Measurements from ENCODE around the gene KLHL2. TPM values are rescaled to one million over a fixed set of nuclear protein-coding genes. Genes with fewer than 3 reads are reported as not detected.

Gene KLHL2
- total RNA-seq, 2 donors from 2014 or later = 11.6 to 16.0 TPM

DNA sequence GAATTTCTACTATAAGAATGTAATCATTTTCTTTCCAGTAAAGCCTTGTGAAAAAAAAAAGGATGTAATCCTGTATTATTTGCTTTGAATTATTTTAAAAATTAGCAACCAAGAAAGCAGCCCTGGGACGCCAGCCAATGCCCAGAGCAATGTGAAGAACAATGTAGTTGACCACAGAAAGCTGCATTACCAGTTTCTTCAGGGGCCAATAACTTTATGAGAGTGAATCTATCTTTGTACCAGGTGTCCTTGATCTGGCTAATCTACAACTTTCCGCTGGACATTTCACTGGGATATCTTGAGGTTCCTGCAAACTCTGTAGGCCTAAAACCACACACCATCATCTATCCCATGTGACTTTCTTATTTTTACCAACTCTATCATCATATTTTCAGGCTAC, 7.6 kb upstream of the KLHL2 start:
- H3K9ac ChIP-seq (ENCODE audit: extremely low read depth, low read length, poor library complexity, severe bottlenecking) = no peak overlapping the region
- Mint-ChIP-seq H3K36me3 (ENCODE audit: low read depth) (no peaks in the 10 kb centered on the region), H3K9me3 (no peaks in the 10 kb centered on the region), H3K4me1 (no peaks in the 10 kb centered on the region), H3K4me3 (no peak overlapping the region), H3K27ac (no peak overlapping the region), H3K27me3 (ENCODE audit: insufficient read depth) (peaks cover 10% of the 10 kb centered on the region)
- no peak overlapping the region for H3K4me3 ChIP-seq (ENCODE audit: low read length)
- 88 to 100% methylated on average over 1 to 2 of the region's 2 CpGs for WGBS, 2 experiments (ENCODE audit: insufficient coverage in 1 of 2, insufficient read length in 1 of 2)
- DNase-seq = no peak
- H3K27ac ChIP-seq (ENCODE audit: low read depth, low read length) = no peak overlapping the region
- H3K27me3 ChIP-seq (ENCODE audit: control insufficient read depth, insufficient read depth, low read length, poor library complexity, severe bottlenecking) = no peaks in the 10 kb centered on the region
- TF ChIP-seq, protein P1, sequence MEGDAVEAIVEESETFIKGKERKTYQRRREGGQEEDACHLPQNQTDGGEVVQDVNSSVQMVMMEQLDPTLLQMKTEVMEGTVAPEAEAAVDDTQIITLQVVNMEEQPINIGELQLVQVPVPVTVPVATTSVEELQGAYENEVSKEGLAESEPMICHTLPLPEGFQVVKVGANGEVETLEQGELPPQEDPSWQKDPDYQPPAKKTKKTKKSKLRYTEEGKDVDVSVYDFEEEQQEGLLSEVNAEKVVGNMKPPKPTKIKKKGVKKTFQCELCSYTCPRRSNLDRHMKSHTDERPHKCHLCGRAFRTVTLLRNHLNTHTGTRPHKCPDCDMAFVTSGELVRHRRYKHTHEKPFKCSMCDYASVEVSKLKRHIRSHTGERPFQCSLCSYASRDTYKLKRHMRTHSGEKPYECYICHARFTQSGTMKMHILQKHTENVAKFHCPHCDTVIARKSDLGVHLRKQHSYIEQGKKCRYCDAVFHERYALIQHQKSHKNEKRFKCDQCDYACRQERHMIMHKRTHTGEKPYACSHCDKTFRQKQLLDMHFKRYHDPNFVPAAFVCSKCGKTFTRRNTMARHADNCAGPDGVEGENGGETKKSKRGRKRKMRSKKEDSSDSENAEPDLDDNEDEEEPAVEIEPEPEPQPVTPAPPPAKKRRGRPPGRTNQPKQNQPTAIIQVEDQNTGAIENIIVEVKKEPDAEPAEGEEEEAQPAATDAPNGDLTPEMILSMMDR (conservative IDR thresholded peaks at IDR 0.05) = no peak
- H3K4me1 ChIP-seq (ENCODE audit: control insufficient read depth, insufficient read depth, low read length) = no peaks in the 10 kb centered on the region
- H3K9me3 ChIP-seq (ENCODE audit: control insufficient read depth, low read length) = no peaks in the 10 kb centered on the region
- H3K36me3 ChIP-seq (ENCODE audit: control insufficient read depth, insufficient read depth, low read length) = no peaks in the 10 kb centered on the region

DNA sequence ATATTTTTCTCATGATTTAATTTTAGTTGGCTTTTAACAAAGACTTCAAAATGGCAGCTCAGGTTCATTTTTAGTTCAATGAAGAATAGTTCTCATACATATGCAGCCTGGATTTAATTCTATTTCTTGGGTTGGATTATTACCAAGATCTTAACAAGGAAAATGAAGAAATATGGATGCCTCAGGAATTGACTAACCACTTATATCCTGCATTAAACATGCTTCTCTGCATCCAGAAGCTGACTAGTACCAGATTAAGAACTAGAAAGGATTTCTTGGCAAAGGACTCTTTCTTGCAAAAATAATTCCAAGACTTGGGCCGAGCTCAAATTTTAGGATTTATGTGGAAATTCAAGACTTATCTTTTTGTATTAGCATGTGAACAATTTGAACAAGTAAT, 5.6 kb upstream of the KLHL2 start:
- Histone ChIP-seq H3K4me3 (ENCODE audit: low read length) (no peak overlapping the region), H3K36me3 (ENCODE audit: control insufficient read depth, insufficient read depth, low read length) (no peaks in the 10 kb centered on the region), H3K9me3 (ENCODE audit: control insufficient read depth, low read length) (no peaks in the 10 kb centered on the region), H3K4me1 (ENCODE audit: control insufficient read depth, insufficient read depth, low read length) (no peaks in the 10 kb centered on the region), H3K9ac (ENCODE audit: extremely low read depth, low read length, poor library complexity, severe bottlenecking) (no peak overlapping the region), H3K27me3 (ENCODE audit: control insufficient read depth, insufficient read depth, low read length, poor library complexity, severe bottlenecking) (peaks cover 13% of the 10 kb centered on the region), H3K27ac (ENCODE audit: low read depth, low read length) (no peak overlapping the region)
- H3K9me3 Mint-ChIP-seq = no peaks in the 10 kb centered on the region
- peaks cover 7% of the 10 kb centered on the region for H3K4me1 Mint-ChIP-seq
- DNase-seq = no peak
- TF ChIP-seq, protein P1 (conservative IDR thresholded peaks at IDR 0.05) = no peak
- H3K4me3 Mint-ChIP-seq = no peak overlapping the region
- peaks cover 28% of the 10 kb centered on the region for H3K27me3 Mint-ChIP-seq (ENCODE audit: insufficient read depth)
- WGBS, 2 experiments (ENCODE audit: insufficient coverage in 1 of 2, insufficient read length in 1 of 2) = 89% methylated on average over 1 of the region's 1 CpG; no CpG with 5 or more reads in 1 of the 2 experiments
- no peaks in the 10 kb centered on the region for H3K36me3 Mint-ChIP-seq (ENCODE audit: low read depth)
- no peak overlapping the region for H3K27ac Mint-ChIP-seq

- Histone ChIP-seq H3K9me3 (ENCODE audit: control insufficient read depth, low read length) (no peaks in the 10 kb centered on the region), H3K4me1 (ENCODE audit: control insufficient read depth, insufficient read depth, low read length) (no peaks in the 10 kb centered on the region), H3K27ac (ENCODE audit: low read depth, low read length) (no peak overlapping the region), H3K27me3 (ENCODE audit: control insufficient read depth, insufficient read depth, low read length, poor library complexity, severe bottlenecking) (peaks cover 24% of the 10 kb centered on the region), H3K36me3 (ENCODE audit: control insufficient read depth, insufficient read depth, low read length) (no peaks in the 10 kb centered on the region), H3K4me3 (ENCODE audit: low read length) (no peak overlapping the region), H3K9ac (ENCODE audit: extremely low read depth, low read length, poor library complexity, severe bottlenecking) (no peak overlapping the region)
- H3K27ac Mint-ChIP-seq = no peak overlapping the region
- H3K36me3 Mint-ChIP-seq (ENCODE audit: low read depth) = no peaks in the 10 kb centered on the region
- 87 to 95% methylated on average over 5 to 8 of the region's 8 CpGs for WGBS, 2 experiments (ENCODE audit: insufficient coverage in 1 of 2, insufficient read length in 1 of 2)
- H3K27me3 Mint-ChIP-seq (ENCODE audit: insufficient read depth) = peaks cover 40% of the 10 kb centered on the region
- DNase-seq = no peak
- TF ChIP-seq, protein P1 (conservative IDR thresholded peaks at IDR 0.05) = no peak
- H3K9me3 Mint-ChIP-seq = no peaks in the 10 kb centered on the region
- H3K4me3 Mint-ChIP-seq = no peak overlapping the region
- H3K4me1 Mint-ChIP-seq = peaks cover 9% of the 10 kb centered on the region
These were observed 3.6 kb upstream of the KLHL2 start for GRCh38 chr4:165203541-165204461.
